Measurements from ENCODE around the gene EDARADD. TPM values are rescaled to one million over a fixed set of nuclear protein-coding genes. Genes with fewer than 3 reads are reported as not detected.
"Not testable (repeated sequence)": the region's sequence is repeated elsewhere in the genome, so short reads cannot be mapped to it uniquely, and the experiment has no call there.

EDARADD gene
- total RNA-seq = 2.2 TPM

DNA sequence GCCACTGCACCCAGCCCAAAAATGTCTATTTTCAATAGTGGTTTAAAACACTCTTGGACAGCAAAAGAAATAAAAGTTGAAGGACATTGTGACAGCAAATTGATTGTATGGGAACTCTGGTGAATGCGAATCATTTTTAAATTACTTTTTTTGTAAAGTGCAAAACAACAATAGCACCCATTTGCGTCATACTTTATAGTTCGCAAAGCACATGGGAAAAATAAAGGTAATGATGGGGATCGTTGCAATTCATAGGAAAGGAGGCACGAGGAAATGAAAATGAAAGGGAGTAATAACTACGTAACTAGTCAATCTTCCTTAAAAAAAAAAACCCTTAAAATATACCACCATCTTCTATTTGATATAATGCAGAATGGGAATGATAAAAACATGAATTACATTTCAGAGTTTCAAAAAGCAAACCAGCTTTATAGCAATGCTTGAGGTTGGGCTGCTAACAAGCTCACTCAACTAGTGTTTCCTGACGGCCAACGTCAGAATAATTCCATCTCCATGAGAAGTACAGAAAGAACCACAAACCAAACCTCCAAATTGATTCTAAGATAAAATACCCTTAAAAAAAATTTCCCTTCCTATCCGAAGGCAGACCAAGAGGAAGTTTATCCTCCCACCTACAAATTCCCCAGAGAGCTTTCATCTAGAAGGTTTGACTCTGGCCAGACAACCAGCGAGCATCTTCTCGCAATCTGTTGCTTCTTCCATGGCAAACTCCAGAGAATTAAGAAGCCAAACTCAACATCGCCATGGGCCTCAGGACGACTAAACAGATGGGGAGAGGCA is at the start of gene EDARADD:
TSS of gene EDARADD (plus strand) at position 606 of the 801 bp plus-strand sequence. CDS start at position 765, 159 bp downstream.
- ATAC-seq = no peak
- intact Hi-C loops (cut with DNase I) = no loop called here
- no peak for DNase-seq (ENCODE audit: low spot score)

DNA sequence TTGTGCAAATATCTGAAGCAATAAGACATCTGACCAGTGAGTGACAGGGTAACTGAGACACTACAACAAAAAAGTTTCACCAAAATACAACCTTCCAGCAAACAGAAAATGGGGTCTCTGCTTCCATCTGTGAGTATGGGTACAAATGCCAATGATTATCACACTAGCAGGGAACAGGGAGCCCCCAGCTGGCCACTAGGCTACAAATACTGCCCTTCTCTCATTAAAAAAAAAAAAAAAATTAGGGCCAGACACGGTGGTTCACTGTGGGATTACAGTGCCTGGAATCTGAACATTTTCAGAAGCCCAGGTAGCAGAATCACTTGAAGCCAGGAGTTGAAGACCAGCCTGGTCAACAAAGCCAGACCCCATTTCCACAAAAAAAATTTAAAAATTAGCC is 48.4 kb upstream of the EDARADD start:
- DNase-seq (ENCODE audit: low spot score) (no peak), ATAC-seq (no peak)
- intact Hi-C loops (cut with DNase I) = no loop called here

DNA sequence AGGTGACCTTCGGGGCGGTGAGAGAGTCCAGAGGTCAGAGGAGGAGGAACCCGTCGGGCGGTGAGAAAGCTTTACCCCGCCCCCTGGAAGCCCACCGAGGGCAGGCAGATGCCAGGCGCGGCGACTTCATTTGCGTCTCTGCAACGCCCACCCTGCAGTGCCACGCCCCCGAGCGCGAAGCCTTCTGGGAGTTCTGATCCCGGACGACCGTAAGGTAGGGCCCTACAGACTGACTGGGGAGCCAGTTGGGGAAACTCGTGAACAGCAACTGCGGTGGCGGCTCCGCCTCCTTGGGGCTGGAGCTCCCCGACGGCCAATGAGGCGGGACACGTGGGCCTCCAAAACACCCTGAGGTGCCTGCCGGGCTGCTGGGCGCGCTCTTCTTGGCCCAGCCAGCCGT is 46.0 kb upstream of the EDARADD start:
- DNase-seq (ENCODE audit: low spot score) (no peak), ATAC-seq (no peak)
- intact Hi-C loops (cut with DNase I) = no loop called here

DNA sequence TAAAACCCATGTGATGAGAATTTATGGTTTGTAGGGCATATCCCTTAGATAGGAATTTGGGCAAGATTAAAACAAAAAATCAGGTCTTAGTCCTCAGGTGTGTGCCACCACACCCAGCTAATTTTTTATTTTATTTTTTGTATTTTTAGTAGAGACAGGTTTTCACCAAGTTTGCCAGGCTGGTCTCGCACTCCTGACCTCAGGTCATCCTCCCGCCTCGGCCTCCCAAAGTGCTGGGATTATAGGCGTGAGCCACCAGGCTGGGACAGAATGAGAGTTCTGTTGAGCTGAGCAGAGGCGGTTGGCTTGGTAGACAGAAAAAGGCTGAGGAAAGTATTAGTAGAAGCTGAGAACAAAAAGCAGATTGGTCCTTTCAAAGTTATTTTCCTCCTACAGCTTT is 43.8 kb upstream of the EDARADD start:
- intact Hi-C loops (cut with DNase I) = no loop called here
- ATAC-seq (no peak), DNase-seq (ENCODE audit: low spot score) (no peak)

DNA sequence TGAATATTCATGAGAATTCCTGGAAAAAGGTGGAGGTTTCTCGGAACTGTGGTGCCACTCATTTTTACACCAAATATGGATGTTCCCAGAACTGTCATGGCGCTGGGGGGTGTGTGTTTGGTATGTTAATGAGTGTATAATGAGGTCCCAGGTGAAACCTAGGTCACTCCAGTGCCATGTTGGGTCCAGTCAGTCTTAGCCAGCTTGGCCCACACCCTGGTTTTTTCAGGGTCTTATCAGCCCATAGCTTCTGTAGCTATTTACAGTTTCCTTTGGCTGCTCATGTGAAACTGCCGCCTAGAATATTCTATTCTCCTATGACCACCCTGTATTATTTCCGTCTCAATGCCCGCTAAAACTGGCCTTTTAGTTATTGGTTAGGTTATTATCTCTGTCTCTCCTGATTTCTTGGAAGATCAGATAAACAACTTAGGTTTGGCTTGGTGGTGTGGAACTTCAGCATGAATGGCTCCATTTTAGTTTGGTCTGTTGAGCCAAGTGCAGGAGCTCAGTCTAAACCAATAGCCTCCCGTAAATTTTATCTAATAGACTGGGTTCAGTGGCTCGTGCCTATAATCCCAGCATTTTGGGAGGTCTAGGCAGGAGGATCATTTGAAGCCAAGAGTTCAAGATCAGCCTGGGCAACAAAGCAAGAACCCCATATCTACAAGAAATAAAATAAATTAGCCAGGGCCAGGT is 42.1 kb upstream of the EDARADD start:
- no peak for DNase-seq (ENCODE audit: low spot score)
- intact Hi-C loops (cut with DNase I) = no loop called here
- ATAC-seq = no peak

DNA sequence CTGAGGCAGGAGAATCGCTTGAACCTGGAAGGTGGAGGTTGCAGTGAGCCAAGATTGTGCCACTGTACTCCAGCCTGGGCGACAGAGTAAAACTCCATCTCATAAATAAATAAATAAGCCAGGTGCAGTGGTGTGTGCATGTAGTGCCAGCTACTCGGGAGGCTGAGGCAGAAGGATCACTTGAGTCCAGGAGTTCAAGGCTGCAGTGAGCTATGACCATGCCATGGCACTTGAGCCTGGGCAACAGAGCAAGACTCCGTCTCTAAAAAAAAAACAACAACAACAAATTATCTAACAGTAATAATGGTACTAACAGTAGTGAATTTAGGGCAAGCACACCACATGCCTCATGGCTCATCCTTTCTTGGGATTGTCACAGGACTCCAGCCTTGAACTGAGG is 41.3 kb upstream of the EDARADD start:
- ATAC-seq; intact Hi-C loops (cut with DNase I); DNase-seq (ENCODE audit: low spot score): not testable (repeated sequence)

DNA sequence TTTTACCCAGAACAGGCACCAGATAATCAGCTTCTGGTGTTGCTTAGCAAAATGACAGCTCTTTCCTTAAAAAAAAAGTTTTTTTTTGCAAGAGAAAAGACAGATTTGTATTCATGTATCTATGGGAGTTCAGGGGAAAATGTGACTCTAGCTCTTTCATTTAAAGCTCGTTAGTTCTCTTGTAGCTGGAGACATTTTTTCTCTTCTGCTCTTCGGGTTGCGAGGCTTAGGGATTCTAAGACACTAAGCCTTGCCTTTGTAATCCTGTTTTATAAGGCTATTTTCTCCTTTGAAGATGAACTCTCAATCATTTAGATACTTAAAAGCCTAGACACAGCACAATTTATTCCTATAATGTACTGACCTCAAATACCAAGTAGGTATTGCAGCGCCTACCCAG is 40.3 kb upstream of the EDARADD start:
- no peak for DNase-seq (ENCODE audit: low spot score)
- intact Hi-C loops (cut with DNase I) = no loop called here
- no peak for ATAC-seq

DNA sequence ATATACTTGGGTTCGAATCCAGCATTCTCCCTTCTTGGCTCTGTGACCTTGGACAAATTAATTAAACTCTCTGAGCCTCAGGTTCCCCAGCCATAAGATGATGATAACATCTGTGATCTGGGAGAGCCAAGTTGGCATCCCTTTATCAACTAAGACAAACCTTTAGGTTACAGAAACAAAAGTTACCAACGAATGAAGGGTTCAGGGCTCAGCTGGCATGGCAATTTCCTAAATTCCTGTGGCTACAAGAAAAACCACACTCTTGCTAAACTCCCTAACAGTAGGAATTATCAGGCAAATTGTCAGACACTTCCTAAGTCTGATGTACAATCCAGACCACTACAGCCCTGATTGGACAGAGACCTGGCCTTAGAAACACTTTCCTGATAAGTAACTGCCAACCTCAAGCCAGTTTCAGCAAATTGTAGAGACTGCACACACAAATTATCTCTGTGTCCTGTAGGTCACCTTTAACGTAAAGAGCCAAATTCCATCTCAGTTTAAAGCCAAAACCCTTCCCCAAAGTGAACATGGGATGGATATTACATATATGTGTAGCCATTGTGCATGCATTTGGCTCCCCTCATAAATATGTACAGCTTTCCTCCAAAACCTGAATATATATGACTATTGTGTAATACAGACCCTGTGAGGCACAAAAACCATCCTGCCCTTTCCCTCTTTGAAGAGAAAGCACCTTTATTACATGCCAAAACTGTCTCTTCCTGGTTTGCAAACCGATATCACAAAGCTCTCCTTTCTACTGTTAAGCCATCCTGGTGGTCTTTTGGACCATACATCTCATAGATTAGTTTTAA is 39.5 kb upstream of the EDARADD start:
- intact Hi-C loops (cut with DNase I) = no loop called here
- ATAC-seq (no peak), DNase-seq (ENCODE audit: low spot score) (no peak)

DNA sequence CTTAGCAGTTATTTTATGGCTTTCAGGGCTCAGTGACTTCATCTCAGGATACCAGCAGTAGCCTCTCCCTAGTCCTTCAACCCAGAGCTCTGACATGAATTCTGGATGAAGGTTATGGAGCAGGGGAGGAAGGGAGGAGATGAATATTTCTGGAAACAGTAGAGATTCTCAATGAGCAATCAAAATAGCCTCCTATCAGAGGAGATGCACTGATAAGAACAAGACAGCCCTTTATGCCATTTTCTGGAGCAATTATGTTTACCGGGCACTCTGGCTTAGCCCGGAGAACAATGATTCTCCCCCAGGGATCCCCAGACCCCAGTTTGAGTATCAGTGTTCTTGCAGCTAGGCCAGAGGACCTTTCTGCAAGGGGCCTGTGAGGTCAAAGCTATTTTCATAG is 37.9 kb upstream of the EDARADD start:
- no peak for ATAC-seq
- intact Hi-C loops (cut with DNase I) = no loop called here

DNA sequence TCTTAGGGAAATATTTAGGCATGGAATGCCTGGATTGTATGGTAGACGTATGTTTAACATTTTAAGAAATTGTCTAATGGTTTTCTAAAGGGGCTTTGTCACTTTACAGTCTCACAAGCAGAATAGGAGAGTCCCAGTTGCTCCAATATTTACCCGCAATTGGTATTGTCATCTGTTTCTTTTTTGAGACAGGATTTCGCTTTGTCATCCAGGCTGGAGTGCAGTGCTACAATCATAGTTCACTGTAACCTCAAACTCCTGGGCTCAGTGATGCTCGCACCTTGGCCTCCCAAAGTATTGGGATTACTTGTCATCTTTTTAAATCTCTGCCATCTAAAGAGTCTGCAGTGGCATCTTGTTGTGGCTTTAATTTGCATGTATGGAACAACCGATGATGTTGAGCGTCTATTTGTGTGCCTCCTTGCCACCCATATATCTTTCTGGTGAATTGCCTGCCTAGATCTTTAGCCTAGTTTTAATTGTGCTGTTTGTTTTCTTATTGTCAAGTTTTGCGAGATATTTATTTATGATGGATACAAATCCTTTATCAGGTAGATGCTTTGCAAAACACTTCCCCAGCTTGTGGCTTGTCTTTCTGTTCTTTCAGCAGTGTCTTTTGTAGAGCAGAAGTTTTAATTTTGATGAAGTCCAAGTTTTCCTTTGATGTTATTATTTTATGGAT is 32.0 kb upstream of the EDARADD start:
- intact Hi-C loops (cut with DNase I) = no loop called here
- ATAC-seq (no peak), DNase-seq (ENCODE audit: low spot score) (no peak)

More for the DNA sequence above, 37.9 kb upstream of the EDARADD start:
- DNase-seq (ENCODE audit: low spot score) = no peak

DNA sequence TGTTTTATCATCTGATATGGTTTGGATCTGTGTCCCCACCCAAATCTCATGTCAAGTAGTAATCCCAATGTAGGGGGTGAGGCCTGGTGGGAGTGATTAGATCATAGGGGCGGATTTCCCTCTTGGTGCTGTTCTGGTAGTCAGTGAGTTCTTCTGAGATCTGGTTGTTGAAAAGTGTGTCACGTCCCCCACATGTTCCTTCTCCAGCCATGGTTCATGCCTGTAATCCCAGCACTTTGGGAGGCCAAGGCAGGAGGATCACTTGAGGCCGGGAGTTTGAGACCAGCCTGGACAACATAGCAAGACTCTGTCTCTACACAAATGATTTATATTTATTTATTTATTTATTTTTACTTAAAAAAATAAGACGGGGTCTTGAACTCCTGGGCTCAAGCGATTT is 30.8 kb upstream of the EDARADD start:
- no peak for ATAC-seq
- intact Hi-C loops (cut with DNase I) = no loop called here

DNA sequence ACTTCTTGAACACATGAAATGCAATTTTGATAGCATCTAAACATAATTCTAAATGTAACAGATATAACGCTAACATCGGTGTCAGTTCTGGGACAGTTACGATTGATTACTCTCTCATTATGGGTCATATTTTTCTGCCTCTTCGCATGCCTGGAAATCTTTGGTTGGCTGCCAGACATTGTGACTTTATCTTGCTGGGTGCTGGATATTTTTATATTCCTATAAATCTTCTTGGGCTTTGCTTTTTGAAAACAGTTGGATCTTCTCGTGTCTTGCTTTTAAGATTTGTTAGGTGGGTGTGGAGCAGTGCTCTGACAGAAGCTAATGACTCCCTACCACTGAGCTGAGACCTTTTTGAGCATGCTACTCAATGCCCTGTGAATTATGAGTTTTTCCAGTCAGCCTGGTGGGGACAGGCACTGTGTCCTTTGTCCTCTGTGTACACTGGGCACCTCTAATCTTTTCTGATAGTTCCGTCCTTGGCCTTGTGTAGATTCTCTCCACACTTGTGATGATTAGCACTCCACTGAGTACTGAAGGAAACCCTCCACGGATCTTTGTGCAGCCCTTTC is 28.0 kb upstream of the EDARADD start:
- DNase-seq (ENCODE audit: low spot score) (no peak), ATAC-seq (no peak)
- intact Hi-C loops (cut with DNase I) = no loop called here

More for the DNA sequence above, 30.8 kb upstream of the EDARADD start:
- no peak for DNase-seq (ENCODE audit: low spot score)

DNA sequence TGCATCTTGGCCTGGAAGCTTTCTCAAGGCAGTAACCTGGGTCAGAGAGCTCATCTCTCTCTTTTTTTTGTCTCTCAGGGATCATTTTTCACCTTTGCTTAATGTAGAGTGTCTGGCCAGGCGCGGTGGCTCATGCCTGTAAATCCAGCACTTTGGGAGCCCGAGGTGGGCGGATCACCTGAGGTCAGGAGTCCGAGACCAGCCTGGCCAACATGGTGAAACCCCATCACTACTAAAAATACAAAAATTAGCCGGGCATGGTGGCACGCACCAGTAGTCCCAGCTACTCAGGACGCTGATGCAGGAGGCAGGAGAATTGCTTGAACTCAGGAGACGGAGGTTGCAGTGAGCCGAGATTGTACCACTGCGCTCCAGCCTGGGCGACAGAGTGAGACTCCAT is 27.4 kb upstream of the EDARADD start:
- ATAC-seq; intact Hi-C loops (cut with DNase I); DNase-seq (ENCODE audit: low spot score): not testable (repeated sequence)

DNA sequence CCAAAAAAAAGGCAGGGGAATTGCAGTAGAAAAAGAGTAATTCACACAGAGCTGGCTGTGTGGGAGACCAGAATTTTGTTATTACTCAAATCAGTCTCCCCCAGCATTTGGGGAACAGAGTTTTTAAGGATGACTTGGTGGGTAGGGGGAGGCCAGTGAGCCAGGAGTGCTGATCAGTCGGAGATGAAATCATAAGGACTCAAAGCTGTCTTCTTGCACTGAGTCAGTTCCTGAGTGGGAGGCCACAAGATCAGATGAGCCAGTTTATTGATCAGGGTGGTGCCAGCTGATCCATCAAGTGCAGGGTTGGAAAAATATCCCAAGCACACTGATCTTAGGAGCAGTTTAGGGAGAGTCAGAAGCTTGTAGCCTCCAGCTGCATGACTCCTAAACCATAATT is 23.7 kb upstream of the EDARADD start:
- no peak for ATAC-seq
- DNase-seq (ENCODE audit: low spot score) = no peak
- intact Hi-C loops (cut with DNase I) = no loop called here

DNA sequence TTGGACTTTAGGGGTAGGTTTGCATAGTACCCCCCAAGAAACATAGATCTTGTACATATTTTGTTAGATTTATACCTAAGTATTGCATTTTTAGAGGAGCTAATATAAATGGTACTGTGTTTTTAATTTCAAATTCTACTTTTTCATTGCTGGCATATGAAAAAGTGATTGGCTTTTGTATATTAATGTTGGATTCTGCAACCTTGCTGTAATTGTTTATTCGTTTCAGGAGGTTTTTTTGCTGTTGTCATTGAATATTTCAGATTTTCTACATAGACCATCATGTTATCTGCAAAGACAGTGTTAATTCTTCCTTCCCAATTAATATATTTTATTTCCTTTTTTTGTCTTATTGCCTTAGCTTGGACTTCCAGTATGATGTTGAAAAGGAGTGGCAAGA is 23.0 kb upstream of the EDARADD start:
- ATAC-seq (no peak), DNase-seq (ENCODE audit: low spot score) (no peak)
- intact Hi-C loops (cut with DNase I) = no loop called here

DNA sequence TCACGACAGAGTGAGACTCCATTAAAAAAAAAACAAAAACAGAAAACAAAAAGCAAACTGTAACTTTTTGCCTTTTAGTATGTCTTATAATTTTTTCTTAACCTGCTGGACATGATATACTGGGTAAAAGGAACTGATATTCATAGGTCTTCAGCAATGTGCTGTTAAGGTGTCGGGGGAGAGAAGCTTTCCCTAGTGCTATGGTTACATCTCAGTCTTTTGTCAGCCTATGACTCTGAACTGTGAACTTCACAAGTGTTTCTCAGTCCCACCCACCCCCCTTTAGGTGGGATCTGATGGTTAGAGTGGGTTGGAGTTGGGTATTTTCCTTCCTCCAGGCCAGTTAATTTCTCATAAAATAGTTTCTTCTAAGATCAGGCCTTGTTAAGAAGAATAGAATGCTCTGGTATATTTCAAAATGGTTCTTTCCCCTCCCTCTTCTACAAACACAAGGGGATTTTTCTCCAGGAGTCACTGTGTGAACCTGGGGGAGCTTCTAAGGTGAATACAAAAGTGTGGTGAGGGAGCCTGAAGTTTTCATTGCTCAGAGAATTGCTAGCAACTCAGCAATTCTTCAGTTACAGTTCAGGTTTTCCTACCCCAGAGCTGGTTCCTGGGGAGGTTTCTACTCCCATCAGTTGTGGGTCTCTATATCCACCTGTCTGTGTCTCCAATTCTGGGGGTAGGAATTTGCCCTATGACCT is 16.1 kb upstream of the EDARADD start:
- intact Hi-C loops (cut with DNase I) = no loop called here
- DNase-seq (ENCODE audit: low spot score) (no peak), ATAC-seq (no peak)

DNA sequence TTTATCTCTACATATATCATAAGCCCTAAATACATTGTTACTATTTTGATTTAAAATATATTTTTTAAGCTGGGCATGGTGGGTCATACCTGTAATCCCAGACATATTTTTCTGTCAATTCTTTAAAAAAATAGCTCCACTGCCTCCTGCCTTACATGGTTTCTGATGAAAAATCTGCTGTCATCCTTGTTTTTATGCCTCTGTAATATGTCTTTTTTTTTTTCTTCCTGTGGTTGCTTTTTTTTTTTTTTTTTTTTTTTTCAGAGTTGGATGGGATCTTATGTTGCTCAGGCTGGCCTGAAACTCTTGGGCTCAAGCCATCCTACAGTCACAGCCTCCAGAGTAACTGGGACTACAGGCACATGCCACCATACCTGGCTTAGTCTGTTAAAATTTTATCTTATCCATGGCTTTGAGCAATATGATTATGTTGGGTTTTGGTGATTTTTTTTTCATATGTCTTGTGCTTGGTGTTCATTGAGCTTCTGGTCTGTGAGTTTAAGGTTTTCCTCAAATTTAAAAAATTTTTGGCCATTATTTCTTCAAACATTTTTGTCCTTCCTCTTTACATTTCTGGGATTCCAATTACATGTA is 12.4 kb upstream of the EDARADD start:
- intact Hi-C loops (cut with DNase I) = no loop called here
- ATAC-seq (no peak), DNase-seq (ENCODE audit: low spot score) (no peak)

DNA sequence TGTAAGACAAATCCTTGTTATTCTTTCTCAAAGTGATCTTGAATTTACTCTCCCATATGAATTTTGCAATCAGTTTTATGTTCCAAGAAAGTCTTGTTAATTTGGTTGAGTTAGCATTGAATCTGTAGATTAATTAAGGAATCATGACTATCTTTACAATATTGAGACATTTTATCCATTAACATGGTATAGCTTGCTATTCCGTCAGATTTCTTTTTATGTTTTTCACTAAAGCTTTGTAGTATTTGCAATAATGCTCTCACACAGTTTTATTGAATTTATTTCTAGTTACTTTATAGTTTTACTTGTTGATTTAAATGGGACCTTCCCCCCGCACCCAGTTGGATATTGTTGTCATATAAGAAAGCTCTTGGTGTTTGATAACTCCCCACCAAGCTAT is 5.8 kb upstream of the EDARADD start:
- intact Hi-C loops (cut with DNase I) = no loop called here

More for the DNA sequence above, 5.8 kb upstream of the EDARADD start:
- DNase-seq (ENCODE audit: low spot score) (no peak), ATAC-seq (no peak)
